Stimulated activated CD8-positive, alpha-beta memory T cell treated with anti-CD3 and anti-CD28 coated beads, Interleukin-7, amount 100 ng/mL, for 48 hours (primary cell): ENCODE measurements around the gene NPPB.

Experiments used
- DNase-seq, 2 donors: peaks; one replicate each; pipeline ENCODE4 v3.0.0-alpha.2; 2020; ENCODE audit warnings: low read depth in 1 of 2; ENCODE audit errors: extremely low read depth in 1 of 2

NPPB gene

DNA sequence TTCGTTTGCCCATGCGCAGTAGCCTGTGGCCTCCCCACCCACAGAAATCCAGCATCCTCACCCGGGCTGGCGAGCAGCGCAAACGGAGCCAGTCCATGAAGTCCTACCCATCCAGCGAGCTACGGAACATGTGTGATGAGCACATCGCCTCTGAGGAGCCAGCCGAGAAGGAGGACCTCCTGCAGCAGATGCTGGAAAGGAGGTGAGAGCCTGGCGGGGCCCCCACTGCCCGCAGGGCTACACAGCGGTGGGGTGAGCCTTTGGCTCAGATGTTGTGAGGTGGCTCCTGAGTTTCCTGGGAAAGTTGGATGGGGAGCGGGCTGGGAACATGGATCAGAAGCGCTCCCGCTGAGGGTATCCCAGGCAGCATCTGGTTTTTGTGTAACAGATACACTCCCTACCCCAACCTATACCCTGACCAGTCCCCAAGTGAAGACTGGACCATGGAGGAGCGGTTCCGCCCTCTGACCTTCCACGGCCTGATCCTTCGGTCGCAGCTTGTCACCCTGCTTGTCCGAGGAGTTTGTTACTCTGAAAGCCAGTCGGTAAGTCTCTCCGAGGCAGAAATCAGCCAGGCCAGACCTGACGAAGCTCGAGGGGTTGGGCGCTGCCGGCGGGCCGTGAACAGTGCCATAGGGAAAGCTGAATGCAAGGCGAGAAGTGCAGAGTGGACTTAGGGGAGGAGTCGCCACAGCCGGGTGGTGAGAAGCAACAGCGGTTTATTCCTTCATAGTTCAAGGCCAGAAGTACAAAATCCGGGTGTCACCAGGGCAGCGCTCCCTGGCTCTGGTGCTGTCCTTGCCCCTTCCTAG is 21.6 kb downstream of the NPPB start:
- no peak for DNase-seq

GRCh38 chr1:11835441-11836225 is 23.1 kb downstream of the NPPB start:
- DNase-seq = no peak

- DNase-seq = no peak
Observed at GRCh38 chr1:11833900-11834299, 24.8 kb downstream of the NPPB start.

GRCh38 chr1:11833497-11833896 is 25.2 kb downstream of the NPPB start:
- DNase-seq = no peak

- DNase-seq = no peak
Observed at GRCh38 chr1:11831945-11832725, 26.6 kb downstream of the NPPB start.

DNA sequence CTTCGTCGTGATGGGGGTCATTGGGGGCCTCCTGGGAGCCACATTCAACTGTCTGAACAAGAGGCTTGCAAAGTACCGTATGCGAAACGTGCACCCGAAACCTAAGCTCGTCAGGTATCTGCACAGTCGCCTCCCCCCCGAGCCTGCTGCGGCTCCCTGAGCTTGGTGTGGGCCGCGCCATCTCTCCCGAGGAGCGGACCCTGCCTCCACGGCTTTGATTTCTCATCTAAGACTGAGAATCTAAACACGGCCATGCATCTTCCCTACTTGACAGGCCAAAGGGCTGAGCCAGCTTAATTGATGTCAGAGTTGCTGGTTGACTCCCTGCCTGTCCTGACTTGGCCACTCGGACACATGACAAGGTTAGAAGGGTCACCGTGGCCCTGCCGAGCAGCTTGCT is 30.2 kb downstream of the NPPB start:
- no peak for DNase-seq

DNA sequence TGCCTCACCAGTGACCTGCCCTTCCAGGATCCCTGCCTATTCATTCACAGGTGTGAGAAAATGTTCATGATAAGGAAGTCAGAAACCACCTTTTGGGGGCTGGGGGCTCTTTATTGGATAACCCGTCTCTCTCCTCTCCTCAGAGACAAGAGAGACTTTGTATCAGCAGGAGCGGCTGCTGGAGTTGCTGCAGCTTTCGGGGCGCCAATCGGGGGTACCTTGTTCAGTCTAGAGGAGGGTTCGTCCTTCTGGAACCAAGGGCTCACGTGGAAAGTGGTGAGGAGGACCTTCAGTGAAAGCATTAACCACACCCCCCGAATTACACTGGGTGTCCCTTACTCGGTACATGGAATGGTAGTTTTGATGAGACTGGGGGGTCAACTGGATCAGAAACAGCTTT is 31.8 kb downstream of the NPPB start:
- DNase-seq = no peak

GRCh38 chr1:11825131-11825530 is 33.6 kb downstream of the NPPB start:
- no peak for DNase-seq

DNA sequence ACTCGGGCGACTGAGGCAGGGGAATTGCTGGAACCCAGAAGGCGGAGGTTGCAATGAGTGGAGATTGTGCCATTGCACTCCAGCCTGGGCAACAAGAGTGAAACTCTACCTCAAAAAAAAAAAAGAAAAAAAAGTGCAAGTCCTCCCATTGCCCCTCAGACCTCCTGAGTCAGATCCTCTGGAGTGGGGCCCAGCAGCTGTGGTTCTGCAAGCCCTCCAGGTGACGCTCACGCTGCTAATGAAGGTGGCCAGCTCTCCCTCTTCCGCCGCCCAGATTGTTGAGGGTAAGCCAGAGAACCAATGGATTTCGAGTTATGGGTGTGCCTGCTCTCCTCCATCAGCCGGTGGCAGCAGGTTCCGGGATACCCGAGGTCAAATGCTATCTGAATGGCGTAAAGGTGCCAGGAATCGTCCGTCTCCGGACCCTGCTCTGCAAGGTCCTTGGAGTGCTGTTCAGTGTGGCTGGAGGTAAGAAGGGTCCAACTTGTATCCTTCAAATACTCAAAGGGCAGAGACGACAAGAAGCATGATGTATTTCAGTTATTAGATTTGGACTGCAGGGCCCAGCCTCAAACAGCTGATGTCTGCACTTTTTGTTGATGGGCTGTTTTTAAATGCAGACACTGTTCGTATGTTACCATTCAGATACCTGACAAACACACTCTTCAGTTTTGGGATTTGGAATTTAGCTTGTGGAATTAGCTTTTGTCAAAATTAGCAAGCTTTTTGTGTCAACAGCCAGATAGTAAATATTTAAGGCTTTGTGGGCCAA is 35.2 kb downstream of the NPPB start:
- DNase-seq = no peak

GRCh38 chr1:11822091-11822490 is 36.7 kb downstream of the NPPB start:
- no peak for DNase-seq

- DNase-seq = no peak
Observed at GRCh38 chr1:11817192-11817591, 41.6 kb downstream of the NPPB start.

- DNase-seq = no peak
Observed at GRCh38 chr1:11813021-11813420, 45.7 kb downstream of the NPPB start.
